Measurements from ENCODE around the gene GNG13.
A peak's percentile ranks its signal among the peaks of the same experiment; 100 is the strongest.

GNG13 gene

GRCh38 chr16:787978-788398, 12.5 kb downstream of the GNG13 start, which contains the start of gene RPUSD1:
Gene RPUSD1 (minus strand): TSS chr16:788381. CDS start chr16:787737, 644 bp downstream.
- H3K27ac ChIP-seq (replicated peaks): peak within 1 kb of the TSS; percentile 84
- TF ChIP-seq CTCF (IDR thresholded peaks at IDR 0.05; ENCODE audit: insufficient read depth, low read length): no peak
- no peak for TF ChIP-seq GABPA (IDR thresholded peaks at IDR 0.05; ENCODE audit: low read depth)
- TF ChIP-seq SPI1 (IDR thresholded peaks at IDR 0.05; ENCODE audit: borderline replicate concordance, low read depth): no peak
- no peak for TF ChIP-seq REST (IDR thresholded peaks at IDR 0.05; ENCODE audit: insufficient replicate concordance, low read depth)
- no peak for TF ChIP-seq POLR2AphosphoS5 (IDR thresholded peaks at IDR 0.05; ENCODE audit: low read depth)

GRCh38 chr16:787321-787966, 13.1 kb downstream of the GNG13 start:
- H3K27ac ChIP-seq (replicated peaks): peak overlapping the region; percentile 81
- peaks cover 7% of the 10 kb centered on the region for H3K27me3 ChIP-seq (ENCODE audit: insufficient read depth, poor library complexity, severe bottlenecking)
- peak overlapping the region; percentile 87 for H3K4me3 ChIP-seq (replicated peaks; ENCODE audit: insufficient read depth, low read length)
- DNase-seq (ENCODE audit: low read depth in 1 of 2, low spot score in 1 of 2): no peak
- TF ChIP-seq POLR2AphosphoS5 (IDR thresholded peaks at IDR 0.05; ENCODE audit: low read depth) (no peak), CTCF (IDR thresholded peaks at IDR 0.05; ENCODE audit: insufficient read depth, low read length) (no peak), SPI1 (IDR thresholded peaks at IDR 0.05; ENCODE audit: borderline replicate concordance, low read depth) (no peak), REST (IDR thresholded peaks at IDR 0.05; ENCODE audit: insufficient replicate concordance, low read depth) (no peak), GABPA (IDR thresholded peaks at IDR 0.05; ENCODE audit: low read depth) (no peak)

More at GRCh38 chr16:787978-788398, 12.5 kb downstream of the GNG13 start, which contains the start of gene RPUSD1:
- H3K4me3 ChIP-seq (replicated peaks; ENCODE audit: insufficient read depth, low read length): peak within 1 kb of the TSS; percentile 98
- H3K27me3 ChIP-seq (ENCODE audit: insufficient read depth, poor library complexity, severe bottlenecking): peaks cover 3% of the 10 kb centered on the region
- DNase-seq (ENCODE audit: low read depth in 1 of 2, low spot score in 1 of 2): peak in 1 of 2 experiments; percentile 25

GRCh38 chr16:785563-786535, 14.7 kb downstream of the GNG13 start:
- peak in 1 of 2 experiments; percentile 63 for DNase-seq (ENCODE audit: low read depth in 1 of 2, low spot score in 1 of 2)
- H3K27me3 ChIP-seq (ENCODE audit: insufficient read depth, poor library complexity, severe bottlenecking): peaks cover 13% of the 10 kb centered on the region
- no peak overlapping the region for H3K27ac ChIP-seq (replicated peaks)
- peak; percentile 38 for TF ChIP-seq CTCF (IDR thresholded peaks at IDR 0.05; ENCODE audit: insufficient read depth, low read length)
- TF ChIP-seq REST (IDR thresholded peaks at IDR 0.05; ENCODE audit: insufficient replicate concordance, low read depth): no peak
- TF ChIP-seq SPI1 (IDR thresholded peaks at IDR 0.05; ENCODE audit: borderline replicate concordance, low read depth): no peak
- TF ChIP-seq POLR2AphosphoS5 (IDR thresholded peaks at IDR 0.05; ENCODE audit: low read depth): peak; percentile 56; the same call in 1 of the 2 replicates
- no peak for TF ChIP-seq GABPA (IDR thresholded peaks at IDR 0.05; ENCODE audit: low read depth)
- H3K4me3 ChIP-seq (replicated peaks; ENCODE audit: insufficient read depth, low read length): no peak overlapping the region

Measured in HL-60 (cell line).